Stimulated activated CD8-positive, alpha-beta memory T cell treated with anti-CD3 and anti-CD28 coated beads, Interleukin-12 subunit alpha, Interleukin-12 subunit beta, amount 100 ng/mL, for 4 hours (primary cell): ENCODE data around the gene KRT78.
A peak's percentile ranks its signal among the peaks of the same experiment; 100 is the strongest.
"Not testable (repeated sequence)": the region's sequence is repeated elsewhere in the genome, so short reads cannot be mapped to it uniquely, and the experiment has no call there.

Source experiments
- DNase-seq: peaks from one replicate; pipeline ENCODE4 v3.0.0-alpha.2; 2020; ENCODE audit warnings: low read depth

Gene KRT78

DNA sequence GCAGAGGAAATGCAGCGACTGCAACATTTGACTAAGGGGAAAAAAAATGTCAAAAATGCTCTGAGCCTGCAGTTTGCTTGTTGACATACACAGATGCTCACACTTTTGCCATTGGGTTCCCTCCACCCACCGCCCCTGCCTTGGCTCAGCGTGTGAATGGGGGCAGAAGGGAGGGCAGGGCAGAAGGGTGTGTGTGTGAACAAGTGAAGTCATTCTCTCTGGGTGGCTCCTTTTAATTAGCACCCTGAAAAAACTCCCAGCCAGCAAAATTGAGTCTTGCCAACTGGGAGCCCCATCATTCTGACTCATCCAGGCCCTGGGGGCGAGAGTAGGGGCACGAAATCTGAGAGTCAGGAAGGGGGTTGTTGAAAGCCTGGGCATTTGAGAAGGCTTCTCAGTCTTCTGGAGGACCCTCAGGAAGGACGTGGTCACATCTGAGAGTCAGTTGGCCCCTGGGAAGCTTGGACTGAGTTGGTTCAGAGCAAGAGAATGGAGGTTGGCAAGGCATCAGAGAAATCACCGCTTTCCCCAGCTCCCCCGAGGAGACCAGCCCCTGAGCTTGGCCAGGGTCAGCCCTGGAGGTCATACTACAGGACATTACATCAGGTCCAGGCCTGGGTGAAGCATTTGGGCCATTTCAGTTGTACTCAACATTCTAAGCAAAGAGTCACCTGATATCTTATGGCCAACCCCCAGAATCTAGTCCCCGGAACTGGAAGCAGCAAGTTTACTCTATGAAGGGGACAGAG is 22.7 kb upstream of the KRT78 start:
- DNase-seq, result no peak

DNA sequence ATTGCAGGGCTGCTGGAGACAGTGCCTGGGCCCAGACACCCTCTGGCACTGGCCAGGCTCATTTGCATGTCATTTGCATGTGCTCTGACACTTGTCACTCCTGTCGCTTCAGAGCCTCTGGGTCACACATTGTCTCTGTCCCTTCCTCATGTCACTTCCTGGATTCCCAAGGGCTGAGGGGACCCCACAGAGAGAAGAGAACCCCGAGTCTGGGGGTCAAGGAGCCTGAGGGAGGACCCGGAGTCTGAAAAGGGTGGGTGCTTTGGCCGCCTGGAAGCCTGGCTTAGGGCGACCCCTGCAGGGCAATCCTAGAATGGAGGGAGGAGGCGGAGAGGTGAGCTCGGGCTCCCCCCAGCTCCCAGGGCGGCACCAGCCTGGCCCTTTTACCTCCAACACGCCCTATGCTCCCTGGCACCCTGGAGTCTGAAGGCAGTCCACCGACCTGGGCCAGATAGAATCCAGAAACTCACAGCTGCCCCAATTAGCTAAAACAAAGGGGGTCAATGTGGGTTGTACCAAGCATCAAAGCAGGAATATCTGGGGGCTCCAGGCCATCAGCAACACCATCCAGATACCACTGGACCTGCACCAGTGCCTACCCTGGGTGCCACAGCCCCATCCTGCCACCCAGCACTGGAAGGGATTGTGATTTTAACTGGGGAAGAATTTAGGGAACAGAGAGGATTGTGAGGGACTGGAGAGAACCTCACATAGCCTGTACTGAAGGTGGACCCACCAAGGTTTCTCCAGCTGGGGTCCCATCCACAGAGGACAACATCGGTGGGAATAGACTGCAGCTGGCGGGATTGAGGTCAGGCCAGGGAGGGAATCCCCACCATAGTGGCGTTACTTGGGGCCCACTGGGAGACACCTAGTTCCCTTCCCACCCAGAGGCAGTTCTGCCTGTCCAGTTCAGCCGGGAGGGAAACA is 21.8 kb upstream of the KRT78 start:
- DNase-seq, result peak; percentile 62

DNA sequence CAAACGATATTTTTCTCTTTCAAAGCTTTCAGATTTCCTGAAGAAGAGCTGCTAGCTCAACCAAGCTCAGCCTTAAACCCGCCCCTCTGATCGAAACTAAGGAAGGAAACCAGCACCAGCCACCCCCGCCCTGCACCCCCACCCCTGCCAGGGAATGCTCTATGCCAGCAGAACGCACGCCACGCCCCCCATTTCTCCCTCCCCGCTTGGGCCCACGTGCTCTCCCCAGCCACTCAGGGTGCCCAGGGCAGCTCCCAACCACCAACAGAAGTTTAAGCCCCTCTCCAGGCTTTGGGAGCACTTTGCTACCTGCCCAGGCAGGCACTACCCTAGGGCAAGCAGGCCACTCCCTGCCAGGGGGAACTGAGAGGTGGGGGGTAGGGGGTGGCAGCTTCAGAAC is 18.8 kb upstream of the KRT78 start:
- DNase-seq, result no peak

DNA sequence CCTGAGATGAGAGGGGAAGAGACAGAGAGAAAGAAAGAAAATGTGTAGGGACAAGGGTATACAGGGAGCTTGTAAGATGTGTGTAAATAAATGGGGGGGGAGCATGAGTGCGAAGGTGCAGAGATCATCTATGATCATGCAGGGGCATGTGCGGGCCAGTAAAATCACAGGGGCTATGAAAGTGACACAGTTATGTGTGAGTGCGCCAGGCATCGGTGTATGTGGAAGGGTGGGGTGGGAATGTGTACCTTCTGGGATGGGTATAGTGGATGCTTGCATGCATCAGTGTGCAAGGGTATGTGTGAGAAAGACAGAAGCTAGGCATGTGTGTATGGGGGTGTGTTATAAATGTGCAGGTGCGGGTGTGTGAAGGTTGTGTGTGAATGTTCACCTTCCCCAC is 18.4 kb upstream of the KRT78 start:
- DNase-seq, result no peak

DNA sequence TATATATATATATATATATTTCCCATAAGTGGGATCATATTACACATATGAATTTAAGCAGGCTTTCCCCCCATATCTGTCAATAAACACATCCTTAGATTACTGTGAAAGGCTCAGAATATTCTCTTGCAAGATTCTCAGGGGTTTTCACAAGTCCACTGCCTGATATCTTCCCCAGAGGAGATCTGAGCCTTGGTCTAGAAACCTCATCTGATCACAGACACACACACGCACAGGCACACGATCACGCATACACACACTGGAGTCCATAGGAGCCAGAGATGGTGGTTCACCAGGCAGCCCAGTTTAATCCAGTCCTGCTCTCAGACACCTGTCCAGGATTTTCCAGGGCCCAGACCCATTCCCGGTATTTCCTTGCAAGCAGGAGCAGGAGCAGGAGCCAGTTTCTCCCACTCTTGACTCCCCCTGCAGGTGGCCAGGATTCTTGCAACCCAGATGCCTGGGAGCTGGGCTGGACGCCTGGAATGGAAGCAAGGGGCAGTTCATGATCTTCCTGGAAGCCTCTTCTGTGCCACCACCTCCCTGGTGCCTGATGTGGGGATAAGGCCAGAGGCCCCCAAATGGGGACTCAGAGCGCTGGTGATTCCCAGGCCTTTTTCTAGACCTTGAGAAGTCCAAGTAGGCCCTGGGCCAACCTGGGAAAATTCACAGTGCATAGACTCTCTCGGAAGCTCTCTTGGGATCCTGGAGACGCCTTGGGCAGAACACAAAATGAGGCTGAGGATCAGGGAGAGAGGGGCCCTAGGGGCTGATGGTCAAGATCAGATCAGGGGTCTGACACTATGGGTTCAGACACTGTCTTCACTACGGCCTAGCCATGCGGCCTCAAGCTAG is 16.5 kb upstream of the KRT78 start:
- no peak for DNase-seq

DNA sequence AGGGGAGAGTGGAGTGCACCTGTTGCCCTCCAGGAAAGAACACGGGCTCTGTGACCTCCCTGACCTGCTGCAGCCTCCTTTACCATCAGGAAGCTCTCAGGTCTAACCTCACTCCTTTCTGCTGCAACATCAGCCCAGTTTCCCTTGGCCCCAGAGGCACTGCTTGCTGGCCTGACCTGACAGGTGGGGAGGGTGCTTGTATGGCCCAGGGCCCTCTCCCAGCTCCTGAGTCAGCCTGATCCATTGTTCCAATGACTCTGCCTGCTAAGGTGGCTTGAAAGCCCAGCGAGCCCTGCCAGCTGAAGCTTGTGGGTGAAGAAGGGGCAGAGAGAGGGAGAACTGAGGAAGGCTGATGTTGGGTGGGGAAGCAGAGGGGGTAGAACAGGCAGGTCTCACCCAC is 13.2 kb upstream of the KRT78 start:
- DNase-seq, result no peak

DNA sequence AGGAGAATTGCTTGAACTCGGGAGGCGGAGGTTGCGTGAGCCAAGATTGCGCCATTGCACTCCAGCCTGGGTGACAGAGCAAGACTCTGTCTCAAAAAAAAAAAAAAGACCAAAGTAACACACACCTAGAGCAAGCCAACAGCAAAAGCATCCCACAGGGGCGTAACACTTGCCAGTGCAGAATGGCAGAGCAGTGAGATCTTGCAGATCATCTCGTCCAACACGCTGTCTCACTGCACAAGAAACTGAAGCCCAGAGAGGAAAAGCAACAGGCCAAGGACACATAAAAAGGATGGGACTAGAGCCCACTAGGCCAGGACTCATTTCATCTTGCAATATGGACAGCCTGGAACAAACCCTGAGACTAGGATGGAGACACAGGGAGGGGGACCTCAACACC is 12.7 kb upstream of the KRT78 start:
- DNase-seq, result no peak

DNA sequence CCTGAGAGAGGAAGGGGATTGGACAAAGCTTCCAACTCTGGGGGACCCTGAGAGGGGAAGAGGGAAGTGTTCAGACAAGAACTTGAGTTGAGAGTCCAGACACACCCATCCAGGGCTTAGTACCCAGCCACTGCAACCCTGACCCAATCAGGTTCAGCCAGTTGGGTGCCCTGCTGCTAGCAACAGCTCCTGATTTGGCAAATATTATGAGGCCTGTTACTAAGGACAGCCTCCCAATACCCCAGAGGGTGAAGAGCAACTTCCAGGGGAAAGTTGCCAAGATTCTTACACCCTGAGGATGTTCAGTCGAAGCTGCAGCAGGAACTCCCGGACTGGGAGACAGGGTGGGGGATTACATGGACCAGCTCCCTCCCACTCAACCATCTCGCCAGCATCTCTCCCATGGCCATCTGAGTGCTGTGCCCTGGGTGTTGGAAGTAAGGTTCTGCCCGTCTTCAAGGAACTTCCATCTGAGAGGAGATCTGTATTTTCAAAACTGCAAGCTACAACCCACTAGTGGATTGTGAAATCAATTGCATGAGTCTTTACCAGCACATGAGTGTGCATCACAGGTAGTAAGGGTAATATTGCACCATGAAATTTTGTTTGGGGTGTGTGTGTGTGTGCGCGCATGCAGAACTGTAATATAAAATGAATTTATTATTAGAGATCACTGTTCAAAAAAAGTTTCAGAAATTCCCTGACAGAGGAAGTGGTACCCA is 11.5 kb upstream of the KRT78 start:
- no peak for DNase-seq

DNA sequence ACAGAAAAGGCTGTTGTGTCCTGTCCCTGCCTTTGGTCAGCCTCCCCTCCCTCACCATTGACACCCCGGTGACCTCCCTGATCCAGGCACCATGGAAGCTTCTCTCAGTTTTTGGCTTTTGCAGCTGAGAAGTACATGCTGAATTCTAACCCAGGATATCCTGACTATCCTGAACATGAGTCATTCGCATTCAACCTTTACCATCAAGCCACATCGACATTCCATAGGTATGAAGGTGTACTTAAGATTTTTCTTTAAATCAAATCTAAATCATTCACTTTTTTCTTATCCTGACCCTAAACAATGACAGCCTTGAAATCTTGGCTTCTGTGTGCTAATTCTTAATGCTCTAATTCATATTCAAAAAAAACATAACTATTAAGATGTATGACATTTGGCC is 8.7 kb upstream of the KRT78 start:
- DNase-seq, result no peak

DNA sequence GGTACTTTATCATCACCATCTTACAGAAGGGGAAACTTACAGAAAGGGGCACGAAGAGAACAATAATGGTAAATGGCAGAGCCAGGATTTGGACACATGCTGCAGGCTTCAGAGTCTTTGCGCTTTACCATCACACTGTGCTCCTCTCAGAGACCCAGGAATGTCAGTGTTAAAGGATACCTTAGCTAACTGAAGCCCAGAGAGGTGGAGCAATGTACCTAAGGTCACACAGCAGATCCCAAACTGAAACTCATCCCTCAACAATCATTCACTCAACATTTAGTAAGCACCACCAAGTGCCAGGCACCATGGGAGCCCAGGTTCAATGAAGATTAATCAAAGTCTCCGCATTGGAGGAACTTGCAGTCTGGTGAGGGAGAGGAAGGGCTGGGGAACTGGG is 8.0 kb upstream of the KRT78 start:
- no peak for DNase-seq

DNA sequence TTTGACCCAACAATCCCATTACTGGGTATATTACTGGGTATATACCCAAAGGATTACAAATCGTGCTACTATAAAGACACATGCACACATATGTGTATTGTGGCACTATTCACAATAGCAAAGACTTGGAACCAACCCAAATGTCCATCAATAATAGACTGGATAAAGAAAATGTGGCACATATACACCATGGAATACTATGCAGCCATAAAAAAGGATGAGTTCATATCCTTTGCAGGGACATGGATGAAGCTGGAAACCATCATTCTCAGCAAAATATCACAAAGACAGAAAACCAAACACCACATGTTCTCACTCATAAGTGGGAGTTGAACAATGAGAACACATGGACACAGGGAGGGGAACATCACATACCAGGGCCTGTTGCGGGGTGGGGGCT is 7.3 kb upstream of the KRT78 start:
- DNase-seq, result not testable (repeated sequence)

DNA sequence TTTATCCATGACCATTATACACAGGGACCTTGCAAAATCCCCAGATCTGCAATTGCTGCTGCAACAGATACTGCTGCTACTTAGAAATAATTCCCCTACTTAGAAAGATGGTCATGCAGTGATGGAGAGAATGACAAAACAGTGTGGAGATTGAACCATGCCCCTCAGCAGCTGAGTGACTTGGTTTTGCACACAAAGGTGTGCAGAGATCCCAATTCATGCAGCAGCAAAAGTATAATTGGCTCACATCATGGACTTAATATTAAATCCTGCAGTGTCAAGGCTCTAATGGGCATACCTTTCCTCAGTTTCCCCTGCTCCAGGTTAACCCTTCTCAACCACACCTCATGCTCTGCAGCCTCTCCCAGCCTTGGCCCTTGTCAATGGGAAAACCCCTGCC is 3.0 kb upstream of the KRT78 start:
- DNase-seq, result no peak

DNA sequence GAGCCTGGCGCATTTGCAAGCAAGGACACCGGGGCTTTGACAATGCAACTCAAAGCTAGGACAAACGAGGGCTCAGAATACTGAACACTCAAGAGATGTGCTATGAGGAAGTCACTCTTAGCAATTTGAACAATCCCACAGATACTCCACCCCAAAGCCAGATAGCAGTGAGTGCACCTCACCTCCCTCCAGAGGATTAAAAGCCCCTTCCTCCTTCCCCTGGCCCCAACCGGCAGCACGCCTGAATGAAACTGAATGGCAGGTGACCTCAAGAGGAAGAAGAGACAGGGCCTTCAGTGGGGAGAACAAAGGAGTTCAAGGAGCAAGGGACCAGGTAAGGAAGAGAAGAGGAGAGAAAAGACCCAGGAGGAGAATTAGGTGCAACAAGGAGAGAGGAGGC is 1.9 kb upstream of the KRT78 start:
- no peak for DNase-seq

DNA sequence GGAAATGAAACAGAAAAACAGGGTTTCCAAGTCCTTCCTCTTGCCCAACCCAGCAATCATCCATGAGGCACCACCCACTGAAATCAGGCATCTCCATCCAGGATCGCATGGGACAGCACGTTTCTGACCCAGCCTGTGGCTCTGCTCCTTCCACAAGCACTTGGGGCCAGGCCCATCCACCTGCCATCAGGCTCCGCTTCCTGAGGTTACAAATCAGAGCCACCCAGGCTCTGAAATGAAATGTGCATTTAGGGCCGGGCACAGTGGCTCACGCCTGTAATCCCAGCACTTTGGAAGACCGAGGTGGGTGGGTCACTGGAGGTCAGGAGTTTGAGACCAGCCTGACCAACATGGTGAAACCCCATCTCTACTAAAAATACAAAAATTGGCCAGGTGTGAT is 717 bp upstream of the KRT78 start:
- no peak for DNase-seq

DNA sequence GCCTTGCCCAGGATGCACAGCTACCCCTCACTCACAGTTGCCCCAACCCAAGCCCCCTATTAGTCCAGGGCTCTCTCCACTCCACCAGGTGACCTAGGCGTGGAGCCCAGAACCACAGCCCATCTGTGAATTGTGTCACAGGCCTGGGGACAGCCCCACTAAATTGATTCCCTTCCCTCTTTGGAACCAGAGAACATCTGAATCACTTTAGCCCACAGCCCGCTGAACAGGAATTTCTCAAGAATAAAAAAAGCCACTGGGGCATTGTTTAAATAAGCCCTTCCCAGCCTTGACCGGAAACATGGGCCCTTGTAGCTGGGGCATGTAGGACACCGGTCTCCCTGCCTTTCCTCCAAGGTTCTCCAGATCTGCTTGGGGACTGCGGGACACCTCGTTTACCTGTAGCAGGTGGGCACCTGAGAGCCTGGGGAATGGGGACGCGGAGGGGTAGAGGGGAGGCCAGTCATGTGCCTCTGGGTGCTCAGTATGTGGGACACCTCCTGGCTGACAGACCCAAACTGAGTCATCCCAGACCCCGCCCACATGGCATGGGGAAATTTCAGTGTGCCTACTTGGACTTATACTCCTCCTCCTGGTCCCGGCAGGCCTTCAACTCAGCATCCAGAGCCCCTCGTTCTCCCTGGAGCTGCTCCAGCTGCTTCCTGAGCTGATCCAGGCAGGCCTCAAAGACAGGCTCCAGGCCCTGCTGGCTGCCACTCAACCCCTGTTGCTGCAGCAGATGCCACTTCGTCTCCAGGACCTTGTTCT is 1.3 kb downstream of the KRT78 start:
- no peak for DNase-seq

DNA sequence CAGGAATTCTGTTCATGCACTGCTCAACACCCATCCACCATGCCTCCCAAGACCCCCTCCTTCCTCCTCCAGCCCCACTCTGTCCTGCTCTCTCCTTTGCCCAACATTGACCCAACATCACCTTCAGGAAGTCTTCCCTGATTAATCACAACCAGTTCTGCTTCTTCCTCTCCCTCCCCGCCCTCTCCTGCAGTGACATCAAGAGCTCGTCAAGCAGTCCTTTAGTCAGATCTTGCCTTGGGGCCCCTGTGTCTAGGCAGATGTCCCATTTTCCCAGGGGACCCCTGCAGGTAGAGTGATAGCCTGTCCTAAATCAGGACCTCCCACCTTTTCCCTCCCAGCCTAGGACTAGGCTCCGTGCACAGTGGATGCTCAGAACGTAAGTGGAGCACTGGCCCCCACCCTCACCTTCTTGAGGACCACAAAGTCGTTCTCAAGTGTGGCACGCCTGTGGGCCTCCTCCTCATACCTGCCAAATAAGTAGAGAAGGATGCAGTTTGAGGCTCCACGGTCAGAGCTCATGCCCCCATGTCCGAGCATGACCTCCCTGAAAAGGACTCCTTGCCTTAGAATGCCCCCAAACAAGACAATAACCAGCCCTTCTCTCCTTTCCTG is 2.3 kb downstream of the KRT78 start:
- DNase-seq, result no peak

DNA sequence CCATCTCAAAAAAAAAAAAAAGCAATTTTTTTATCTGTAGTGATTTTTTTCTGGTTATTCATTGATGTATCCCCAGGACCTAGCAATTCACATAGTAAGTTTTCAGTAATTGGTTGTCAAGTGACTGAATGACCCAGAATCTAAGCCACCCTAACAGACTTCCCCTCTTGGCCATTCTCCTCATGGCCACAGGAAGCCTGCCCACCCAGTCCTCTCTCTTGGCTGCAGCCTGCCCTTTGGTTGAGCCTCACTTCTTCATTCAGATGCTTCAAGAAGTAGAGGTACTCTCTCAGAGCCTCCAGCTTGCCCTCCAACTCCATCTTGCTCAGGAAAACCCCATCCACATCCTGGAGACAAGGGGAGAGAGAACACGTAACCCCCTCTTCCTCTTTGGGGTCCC is 2.8 kb downstream of the KRT78 start:
- DNase-seq, result no peak

DNA sequence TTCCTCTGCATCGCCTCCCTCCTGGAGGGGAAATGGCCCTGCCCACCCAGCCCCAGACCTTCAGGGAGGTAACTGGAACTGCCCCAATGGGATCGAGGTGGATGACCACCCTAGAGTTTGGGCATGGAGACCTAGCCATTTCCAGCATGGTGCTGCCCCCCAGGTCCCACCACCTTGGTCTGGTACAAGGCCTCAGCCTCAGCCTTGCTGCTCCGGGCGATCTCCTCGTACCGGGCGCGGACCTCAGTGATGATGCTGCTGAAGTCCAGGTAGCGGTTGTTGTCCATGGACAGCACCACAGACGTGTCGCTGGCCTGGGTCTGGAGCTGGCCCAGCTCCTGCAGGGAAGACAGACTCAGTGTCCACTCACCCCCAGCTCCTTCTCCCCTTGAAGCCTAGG is 4.4 kb downstream of the KRT78 start:
- DNase-seq, result no peak

DNA sequence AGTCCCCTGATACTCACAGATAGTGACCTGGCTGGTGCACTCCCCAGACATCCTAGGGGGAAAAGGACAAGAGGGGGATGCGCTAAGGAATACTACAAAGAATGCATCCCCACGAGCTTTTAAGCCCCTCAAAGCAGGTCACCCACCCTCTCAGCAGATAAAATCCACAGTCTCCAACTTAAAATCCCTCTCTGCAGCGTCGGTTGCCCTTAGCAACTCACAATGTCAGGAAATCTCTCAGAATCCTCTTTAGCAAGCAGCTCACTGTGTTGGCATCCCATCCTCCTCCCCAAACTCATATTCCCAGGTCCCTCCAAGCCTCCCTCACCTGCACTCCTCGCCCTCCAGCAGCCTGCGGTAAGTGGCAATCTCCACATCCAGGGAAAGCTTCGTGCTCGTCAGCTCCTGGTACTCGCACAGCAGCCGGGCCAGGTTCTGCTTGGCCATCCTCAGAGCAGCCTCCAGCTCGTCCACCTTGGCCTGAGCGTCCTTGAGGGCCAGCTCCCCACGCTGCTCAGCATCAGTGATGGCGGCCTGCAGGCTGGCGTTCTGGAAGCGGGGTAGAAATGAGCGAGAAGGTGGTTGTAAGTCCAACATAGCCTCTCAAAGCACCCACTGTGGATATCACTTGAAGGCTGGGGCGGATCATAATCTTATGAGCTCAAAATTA is 9.2 kb downstream of the KRT78 start:
- no peak for DNase-seq
